ENCODE data around the gene EZH1.

- TF ChIP-seq POLR2A (IDR thresholded peaks at IDR 0.05) (no peak), CTCF (IDR thresholded peaks at IDR 0.05) (no peak)
Measured at GRCh38 chr17:42772945-42773289, 28.1 kb upstream of the EZH1 start.
